HL-60/S4 (cell line): Measurements from ENCODE around the gene ERH.

Experiments
- in situ Hi-C: fragments of 300-500 bp; cut with MboI; formaldehyde crosslinking; loops from 2 replicates; pipeline ENCODE4 v1.14.3; 2022; ENCODE audit warnings: low sequenced_read_pairs

ERH gene

DNA sequence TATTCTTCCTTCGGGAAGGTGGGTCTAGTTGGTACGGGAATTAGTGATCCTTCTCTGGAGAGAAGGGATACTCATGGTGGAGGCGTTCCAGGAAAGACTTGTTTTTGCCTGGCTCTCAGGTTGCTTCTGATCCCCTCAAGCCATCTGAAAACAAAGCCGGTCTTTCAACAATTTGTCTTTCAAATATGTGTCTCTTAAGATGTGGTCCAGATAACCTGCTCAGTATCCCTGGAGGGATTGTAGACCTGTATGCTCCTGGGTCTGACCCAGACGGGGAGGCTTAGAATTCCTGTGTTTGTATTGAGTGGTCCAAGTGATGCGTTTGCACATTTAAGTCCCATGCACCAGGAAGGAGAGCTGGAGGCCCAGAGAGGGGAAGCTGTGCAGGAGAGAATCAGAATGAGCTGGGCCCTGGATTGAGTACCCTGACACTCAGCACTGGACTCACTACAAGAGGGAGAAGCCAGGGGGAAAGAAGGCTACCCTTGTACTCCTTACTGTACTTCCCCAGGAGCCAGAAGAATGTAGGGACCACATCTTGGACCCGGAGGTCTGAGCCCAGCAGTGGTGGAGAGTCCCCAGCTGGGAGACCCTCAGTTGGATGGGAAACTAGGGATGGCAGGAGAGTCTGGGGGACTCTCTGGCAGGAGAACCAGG is 40.4 kb downstream of the ERH start:
- in situ Hi-C loops, result no loop called here

GRCh38 chr14:69356903-69357543 is 41.1 kb downstream of the ERH start:
- in situ Hi-C loops, result no loop called here

DNA sequence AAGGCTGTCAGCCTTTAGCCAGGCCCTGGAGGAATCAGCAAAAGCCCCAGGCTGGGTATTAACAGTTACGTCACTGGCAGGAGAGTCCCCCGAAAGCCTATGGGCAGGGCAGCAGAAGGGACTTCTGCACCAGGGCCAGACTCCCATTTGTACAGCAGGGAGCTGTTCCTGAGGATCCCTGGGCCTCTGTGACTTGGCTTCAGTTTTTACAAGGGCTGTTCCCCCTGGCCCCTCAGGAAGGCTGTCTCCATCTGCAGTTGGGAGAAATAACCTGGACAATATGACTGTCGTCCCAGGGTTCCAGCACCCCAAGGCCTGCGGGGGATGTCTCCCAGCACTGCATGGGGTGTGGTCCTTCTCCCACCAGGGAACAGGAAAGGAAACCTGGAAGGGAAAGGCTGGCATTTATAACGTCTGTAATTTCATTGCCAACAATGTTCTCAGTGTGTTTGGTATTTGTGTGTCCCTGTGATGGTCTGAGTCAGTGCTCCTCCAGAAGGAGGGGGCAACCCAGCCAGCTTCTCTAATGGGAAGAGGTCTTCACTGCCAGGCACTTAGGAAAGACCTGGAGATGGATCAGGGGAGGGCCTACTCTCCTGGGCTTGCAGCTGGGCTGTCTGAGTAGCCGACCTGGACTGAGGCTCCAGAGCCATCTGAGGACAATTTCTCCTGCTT is 42.4 kb downstream of the ERH start:
- in situ Hi-C loops, result no loop called here

DNA sequence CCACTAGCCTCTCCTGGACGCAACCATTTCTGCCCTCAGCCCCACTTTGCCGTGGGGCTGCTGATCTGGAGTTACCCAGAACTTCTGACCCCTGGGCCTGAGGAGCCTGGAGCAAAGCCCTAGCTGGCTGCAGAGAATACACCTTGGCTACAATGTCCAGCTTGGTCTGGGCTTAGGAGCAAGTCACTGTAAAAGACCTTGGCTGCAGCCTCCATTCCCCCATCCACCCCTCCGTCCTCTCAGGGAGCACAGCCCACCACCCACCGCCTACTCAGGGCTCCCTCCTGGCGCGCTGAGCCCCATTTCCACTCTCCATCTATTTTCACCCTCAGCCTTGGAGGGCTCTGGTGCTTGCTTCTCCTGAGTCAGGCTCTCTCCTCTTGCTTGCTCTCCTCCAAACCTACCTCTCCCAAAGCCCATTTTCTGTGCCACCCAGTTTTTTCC is 42.9 kb downstream of the ERH start:
- in situ Hi-C loops, result no loop called here

DNA sequence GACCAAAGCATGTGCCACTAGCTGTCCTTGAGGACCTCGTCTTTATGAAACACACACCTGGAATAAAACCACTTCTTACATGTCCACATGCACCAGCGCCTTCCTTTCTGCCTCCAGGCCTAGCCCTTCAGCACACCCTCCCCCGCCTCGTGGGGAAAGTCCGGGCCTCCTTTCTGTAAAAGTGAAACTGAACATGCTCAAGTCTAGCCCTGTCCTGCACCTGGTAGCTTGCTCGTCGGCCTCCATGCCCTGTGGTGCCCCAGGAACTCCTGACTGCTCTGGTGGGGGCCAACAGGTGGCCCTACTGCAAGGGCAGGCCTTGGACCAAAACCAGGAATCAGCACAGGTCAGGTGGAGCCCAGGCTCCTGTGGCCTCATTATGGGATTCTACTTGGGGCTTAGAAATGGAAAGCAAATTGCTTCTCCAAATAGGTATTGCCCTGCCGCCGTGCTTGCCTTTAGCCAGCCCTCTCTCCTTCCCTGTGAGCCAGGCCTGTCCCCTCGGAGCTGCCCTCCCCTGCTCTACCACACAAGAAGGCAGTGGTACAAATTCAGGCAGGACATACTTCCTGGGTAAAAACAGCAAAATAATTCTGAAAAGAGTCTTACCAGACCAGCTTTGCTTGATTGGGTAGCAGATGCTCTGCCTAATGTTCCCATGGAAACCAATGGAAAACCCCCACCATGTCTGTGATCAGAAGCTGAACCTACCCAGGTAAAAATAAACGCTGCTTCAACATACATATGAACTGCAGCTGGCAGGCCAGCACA is 43.5 kb downstream of the ERH start:
- in situ Hi-C loops, result no loop called here

- in situ Hi-C loops, result no loop called here
These were observed 44.9 kb downstream of the ERH start for GRCh38 chr14:69353168-69353567.

GRCh38 chr14:69351911-69352310 is 46.2 kb downstream of the ERH start:
- in situ Hi-C loops, result no loop called here

- in situ Hi-C loops, result no loop called here
These were observed 46.7 kb downstream of the ERH start for GRCh38 chr14:69351385-69351784.

GRCh38 chr14:69350892-69351291 is 47.2 kb downstream of the ERH start:
- in situ Hi-C loops, result no loop called here

GRCh38 chr14:69349091-69349777 is 48.9 kb downstream of the ERH start:
- in situ Hi-C loops, result no loop called here

GRCh38 chr14:69346710-69347109 is 51.4 kb downstream of the ERH start:
- in situ Hi-C loops, result no loop called here

DNA sequence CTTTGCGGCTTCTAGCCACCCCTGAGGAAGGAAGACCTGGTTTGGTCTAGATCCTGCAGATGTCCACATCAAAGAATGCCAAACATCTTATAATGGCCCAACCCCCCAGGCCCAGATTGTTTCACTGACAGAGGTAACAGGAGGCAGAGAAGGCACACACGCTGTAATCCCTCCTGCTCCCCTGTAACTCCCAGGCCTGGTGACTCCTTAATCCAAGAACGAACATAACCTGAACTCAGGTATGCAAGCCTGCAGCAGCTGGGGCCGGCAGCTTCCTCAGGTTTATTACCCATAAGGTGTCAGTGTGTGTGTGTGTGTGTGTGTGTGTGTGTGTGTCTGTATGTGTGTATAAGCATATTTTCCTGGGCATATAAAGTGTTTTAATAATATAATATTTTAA is 52.7 kb downstream of the ERH start:
- in situ Hi-C loops, result no loop called here

DNA sequence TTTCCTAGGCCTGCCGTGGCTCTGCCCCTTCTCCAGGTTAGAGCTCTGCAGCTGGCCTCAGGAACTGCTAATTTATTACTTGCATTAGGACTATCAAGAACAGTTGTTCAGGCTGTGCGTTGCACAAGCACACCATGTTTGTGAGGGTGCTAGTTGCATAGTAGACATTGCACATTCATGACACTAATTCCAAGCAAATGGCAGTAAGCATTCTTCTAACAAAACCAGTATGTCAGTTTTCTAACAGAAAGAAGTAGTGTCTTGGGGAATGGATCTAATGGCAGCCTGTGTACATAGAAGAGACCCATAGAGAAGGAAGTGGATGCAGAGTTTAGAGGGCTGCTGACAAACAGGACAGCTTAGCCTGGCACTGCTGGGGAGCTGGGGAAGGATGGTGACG is 53.9 kb downstream of the ERH start:
- in situ Hi-C loops, result no loop called here

DNA sequence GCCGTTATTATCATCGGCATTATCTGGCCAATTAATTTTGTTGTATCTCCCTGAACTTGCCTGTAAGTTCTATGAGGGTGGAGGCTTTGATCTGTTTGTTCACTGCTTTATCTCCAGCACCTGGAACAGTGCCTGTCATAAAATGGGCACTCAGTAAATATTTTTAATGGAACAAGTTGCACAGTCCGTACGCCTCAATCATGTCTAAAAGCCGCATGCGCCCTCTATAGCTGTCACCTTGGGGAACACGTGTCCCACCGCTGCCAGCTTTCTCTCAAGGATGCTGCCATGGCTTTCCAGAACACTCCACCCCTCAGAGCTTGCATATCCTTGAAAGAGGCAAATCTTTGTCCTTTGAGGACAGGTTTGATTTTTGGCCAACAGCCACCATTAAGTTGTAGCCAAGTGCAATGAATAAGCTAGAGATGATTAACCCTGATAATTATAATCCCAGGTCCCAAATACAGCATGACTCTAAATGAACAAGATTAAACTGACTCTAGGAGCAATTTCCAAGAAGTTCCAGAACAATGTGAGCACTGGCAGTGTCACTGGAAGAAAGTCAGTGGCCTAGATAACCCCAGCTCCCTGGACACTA is 55.1 kb downstream of the ERH start:
- in situ Hi-C loops, result no loop called here

- in situ Hi-C loops, result no loop called here
These were observed 58.7 kb downstream of the ERH start for GRCh38 chr14:69339426-69339825.

GRCh38 chr14:69337984-69338383 is 60.1 kb downstream of the ERH start:
- in situ Hi-C loops, result no loop called here

DNA sequence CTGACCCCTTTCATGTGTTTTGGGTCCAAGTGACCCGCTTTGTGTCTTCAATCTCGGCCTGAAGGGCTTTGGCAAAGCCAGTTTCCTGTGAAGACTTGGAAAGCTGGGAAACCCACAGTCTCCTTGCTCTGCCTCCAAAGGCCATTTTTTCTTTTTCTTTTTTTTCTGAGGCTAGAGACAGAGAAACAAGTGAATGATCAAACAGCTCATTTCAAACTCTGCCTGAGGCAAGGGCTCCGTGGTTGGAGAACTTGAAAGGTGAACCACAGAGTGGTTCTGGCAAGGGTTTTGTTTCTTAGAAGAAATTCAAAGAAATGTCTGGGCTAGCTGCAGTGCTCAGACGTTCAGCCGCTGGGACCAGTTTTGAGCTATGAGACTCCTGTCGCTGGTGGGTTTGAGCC is 62.7 kb downstream of the ERH start:
- in situ Hi-C loops, result no loop called here

DNA sequence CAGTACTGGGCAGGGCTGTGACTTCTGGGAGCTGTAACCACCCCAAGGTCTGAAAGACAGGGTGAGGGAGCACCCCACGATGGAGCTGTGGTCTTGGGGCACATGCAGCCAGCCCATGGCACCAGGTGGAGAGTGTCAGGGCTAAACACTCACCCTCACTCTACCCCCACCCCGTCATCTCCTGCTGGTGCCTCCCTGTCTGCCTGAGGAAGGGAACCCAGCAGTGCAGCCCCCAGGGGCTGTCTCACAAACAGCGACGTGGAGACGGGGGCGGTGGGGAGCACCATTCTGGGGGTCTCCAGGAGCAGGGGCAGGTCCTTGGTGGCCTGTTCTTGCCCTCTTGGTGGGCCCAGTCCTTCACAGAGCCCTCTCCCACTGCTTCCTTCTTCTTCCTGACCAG is 63.5 kb downstream of the ERH start:
- in situ Hi-C loops, result no loop called here

GRCh38 chr14:69333791-69334337 is 64.2 kb downstream of the ERH start:
- in situ Hi-C loops, result no loop called here

- in situ Hi-C loops, result no loop called here
These were observed 65.2 kb downstream of the ERH start for GRCh38 chr14:69332782-69333395.
